Fibroblast of villous mesenchyme (primary cell): Measurements from ENCODE around the gene TMTC1. TPM values are rescaled to one million over a fixed set of nuclear protein-coding genes. Genes with fewer than 3 reads are reported as not detected.
A peak's percentile ranks its signal among the peaks of the same experiment; 100 is the strongest.

Experiments used
- DNase-seq: peaks from one replicate; pipeline ENCODE4 v3.0.0-alpha.2; 2010; ENCODE audit warnings: low read depth
- H3K4me3 ChIP-seq: 2 replicates; pipeline ENCODE4 v1.5.1; 2011; ENCODE audit warnings: low read depth, mild to moderate bottlenecking, low read length
- total RNA-seq: library from RNA; depleted of rRNA; stranded (reverse); fragments of >200 nt; gene quantifications from 2 replicates; pipeline ENCODE4 v1.2.3, GENCODE V29; 2012
- TF ChIP-seq, protein P1 (sequence below): IDR thresholded peaks from 2 replicates; pipeline ENCODE4 v1.5.1; 2012; ENCODE audit warnings: low read depth, mild to moderate bottlenecking, low read length; ENCODE audit not compliant: insufficient read depth

Gene TMTC1
- total RNA-seq, 1 donor, result 33.2 TPM

DNA sequence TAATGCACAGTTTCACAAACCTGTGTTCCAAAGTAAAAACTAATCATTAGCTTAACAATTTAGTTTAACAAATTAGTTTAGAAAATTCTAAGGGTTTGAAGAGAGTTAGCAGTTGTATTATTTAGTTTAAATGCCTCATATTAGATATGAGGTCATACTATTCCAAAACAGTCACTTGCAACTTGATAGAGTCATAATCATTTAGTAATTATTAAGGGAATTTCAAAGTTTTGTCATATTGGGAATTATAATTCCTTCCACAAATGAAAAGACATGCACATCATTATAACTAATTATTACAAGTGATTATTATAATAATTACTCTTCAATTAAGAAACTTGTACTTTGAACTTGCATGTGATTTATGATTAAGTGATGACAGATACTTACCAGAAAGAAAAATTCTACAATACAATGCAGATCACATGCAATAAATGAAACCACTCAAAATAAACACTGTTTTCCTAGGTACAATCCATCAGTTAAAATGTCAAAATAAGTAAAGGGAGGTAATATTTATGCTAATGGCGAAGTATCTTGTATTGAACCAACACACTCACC is 66.1 kb downstream of the TMTC1 start:
- no peak for DNase-seq
- H3K4me3 ChIP-seq, result no peak overlapping the region
- TF ChIP-seq, protein P1, sequence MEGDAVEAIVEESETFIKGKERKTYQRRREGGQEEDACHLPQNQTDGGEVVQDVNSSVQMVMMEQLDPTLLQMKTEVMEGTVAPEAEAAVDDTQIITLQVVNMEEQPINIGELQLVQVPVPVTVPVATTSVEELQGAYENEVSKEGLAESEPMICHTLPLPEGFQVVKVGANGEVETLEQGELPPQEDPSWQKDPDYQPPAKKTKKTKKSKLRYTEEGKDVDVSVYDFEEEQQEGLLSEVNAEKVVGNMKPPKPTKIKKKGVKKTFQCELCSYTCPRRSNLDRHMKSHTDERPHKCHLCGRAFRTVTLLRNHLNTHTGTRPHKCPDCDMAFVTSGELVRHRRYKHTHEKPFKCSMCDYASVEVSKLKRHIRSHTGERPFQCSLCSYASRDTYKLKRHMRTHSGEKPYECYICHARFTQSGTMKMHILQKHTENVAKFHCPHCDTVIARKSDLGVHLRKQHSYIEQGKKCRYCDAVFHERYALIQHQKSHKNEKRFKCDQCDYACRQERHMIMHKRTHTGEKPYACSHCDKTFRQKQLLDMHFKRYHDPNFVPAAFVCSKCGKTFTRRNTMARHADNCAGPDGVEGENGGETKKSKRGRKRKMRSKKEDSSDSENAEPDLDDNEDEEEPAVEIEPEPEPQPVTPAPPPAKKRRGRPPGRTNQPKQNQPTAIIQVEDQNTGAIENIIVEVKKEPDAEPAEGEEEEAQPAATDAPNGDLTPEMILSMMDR, result no peak

DNA sequence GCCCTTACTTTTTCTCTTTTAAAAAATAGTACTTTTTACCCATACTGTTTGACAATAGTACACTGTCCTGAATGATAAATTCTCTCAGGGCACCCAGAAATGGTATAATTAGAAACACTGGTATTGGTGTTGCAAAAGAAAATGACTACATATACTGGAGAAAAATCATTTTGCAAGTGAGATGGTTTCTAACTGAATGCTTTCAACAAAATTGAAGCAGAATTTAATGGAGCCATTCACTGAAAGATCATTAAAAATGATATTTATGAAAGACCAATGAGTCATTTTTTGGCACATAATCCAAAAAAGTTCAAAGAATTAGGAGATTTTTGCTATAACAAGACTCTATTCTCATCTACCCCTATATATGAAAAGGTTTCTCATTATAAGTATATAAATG is 68.8 kb downstream of the TMTC1 start:
- no peak overlapping the region for H3K4me3 ChIP-seq
- TF ChIP-seq, protein P1, result no peak
- DNase-seq, result no peak

DNA sequence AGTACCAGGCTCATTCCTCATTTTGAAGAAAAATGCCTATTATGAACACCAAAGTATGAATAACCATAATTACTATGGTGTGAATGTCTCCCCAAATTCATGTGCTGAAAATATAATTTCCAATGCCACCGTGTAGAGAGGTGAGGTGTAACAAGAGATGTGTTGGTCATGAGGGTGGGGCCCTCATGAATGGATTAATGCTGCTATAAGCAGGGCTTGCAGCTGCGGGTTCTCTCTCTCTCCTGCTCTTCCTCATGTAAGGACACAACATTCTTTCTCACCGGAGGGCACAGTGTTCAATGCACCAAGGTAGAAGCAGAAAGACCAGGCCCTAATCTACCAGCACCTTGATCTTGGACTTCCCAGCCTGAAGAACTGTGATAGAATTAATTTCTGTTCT is 70.0 kb downstream of the TMTC1 start:
- no peak overlapping the region for H3K4me3 ChIP-seq
- no peak for DNase-seq
- TF ChIP-seq, protein P1, result no peak

DNA sequence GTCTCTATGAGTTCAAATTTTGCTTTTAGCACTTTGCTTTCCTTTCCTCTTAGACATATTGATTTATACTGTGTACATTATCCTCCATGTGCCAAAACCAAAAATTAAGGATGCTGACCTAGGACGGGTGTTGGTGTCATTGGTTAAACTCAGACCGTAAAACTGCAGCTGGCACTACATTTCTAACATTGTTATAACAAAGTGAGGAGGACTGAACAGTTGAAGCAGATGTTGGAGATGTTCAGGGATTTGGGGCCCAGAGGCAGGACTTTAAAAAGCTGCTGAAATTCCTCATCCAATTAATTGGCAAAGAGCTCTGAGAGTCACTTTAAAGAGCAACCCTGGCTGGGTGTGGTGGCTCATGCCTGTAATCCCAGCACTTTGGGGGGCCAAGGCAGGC is 72.4 kb downstream of the TMTC1 start:
- DNase-seq, result peak; percentile 83
- TF ChIP-seq, protein P1, result no peak
- H3K4me3 ChIP-seq, result no peak overlapping the region

DNA sequence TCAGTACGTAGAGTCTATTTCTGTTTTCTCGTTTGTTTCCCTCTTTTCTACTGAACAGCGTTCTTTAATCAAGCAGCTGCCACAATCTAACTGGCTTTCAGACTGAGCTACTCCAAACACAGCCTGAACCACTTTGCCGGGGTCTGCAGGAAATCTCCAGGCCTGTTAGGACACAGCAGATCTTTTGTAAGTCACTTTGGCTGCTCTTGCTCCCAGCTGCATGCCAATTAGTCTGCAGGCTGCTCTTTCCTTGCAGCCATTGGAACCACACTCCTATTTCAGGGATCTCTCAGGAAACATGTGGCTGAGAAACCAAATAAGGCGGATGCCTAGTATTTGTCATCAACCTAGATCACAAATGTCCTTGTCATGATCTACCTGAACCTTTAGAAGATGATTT is 73.6 kb downstream of the TMTC1 start:
- no peak for DNase-seq
- TF ChIP-seq, protein P1, result no peak
- no peak overlapping the region for H3K4me3 ChIP-seq

DNA sequence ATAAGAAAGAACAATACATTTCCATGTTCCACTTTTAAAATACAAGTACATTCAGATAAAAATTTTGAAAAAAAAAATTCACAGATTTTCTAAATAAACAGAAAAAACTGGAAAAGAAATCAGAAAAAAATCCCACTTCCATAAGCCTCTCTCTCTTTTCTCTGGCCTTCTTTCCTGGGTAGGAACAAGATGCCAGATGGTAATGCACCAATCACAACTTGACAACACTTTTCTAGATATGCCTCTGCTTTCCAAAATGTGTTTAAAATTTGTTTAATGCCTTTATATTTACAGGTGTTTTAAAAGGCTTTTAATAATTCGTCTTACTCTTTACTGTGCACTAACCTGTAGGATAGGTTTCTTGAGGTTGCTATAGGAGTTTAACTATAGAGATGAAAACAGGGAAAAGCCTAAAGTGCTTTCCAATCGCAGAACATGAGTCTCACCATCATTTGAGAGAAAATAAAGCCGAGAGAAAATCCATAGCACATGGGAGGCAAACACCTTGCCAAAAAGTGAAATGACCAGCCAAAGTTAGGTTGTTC is 74.2 kb downstream of the TMTC1 start:
- H3K4me3 ChIP-seq, result no peak overlapping the region
- DNase-seq, result no peak
- TF ChIP-seq, protein P1, result no peak

DNA sequence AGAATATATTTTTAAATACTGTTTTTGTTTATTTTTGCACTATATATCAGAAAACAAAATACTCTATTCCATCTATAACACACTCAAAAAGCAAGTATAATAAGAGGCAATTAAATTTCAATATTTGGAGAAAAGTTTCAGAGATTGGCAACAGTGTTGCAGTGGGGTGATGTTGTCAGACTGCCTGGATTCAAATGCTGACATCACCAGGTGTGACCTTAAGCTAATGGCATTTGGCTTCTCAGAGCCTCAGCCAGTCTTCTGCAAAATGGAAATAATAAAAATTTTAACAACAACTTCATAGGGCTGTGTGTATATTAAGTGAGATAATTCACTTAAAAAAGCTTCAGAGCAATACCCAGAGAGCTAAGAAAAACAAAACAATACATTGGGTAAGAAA is 74.7 kb downstream of the TMTC1 start:
- no peak overlapping the region for H3K4me3 ChIP-seq
- TF ChIP-seq, protein P1, result no peak
- no peak for DNase-seq
